HCT116 (cell line): ENCODE data around the gene GOLGA3.

ENCODE experiments used
- CTCF ChIP-seq, 3 experiments: fragments of 200-600 bp in 1 of 3; sonication (generic) in 1 of 3; IDR thresholded peaks in 2 of 3; conservative IDR thresholded peaks in 1 of 3; 2 replicates each; pipeline ENCODE4 v1.5.1; 2012 to 2017; ENCODE audit warnings: low read depth in 2 of 3, low read length in 2 of 3, antibody characterized with exemption in 1 of 3, borderline replicate concordance in 1 of 3, control low read depth in 1 of 3, mild to moderate bottlenecking in 1 of 3, mixed read lengths in 1 of 3, mixed run types in 1 of 3, moderate library complexity in 1 of 3; ENCODE audit not compliant: insufficient read depth in 1 of 3
- EGR1 ChIP-seq: IDR thresholded peaks from 2 replicates; pipeline ENCODE4 v1.6.1; 2012; ENCODE audit warnings: low read depth
- REST ChIP-seq: IDR thresholded peaks from 2 replicates; pipeline ENCODE4 v1.6.1; 2012; ENCODE audit warnings: low read depth
- YY1 ChIP-seq: IDR thresholded peaks from 2 replicates; pipeline ENCODE4 v1.6.1; 2011; ENCODE audit warnings: low read length, low read depth, moderate library complexity, mild to moderate bottlenecking; ENCODE audit not compliant: insufficient replicate concordance; ENCODE audit errors: extremely low read depth

DNA sequence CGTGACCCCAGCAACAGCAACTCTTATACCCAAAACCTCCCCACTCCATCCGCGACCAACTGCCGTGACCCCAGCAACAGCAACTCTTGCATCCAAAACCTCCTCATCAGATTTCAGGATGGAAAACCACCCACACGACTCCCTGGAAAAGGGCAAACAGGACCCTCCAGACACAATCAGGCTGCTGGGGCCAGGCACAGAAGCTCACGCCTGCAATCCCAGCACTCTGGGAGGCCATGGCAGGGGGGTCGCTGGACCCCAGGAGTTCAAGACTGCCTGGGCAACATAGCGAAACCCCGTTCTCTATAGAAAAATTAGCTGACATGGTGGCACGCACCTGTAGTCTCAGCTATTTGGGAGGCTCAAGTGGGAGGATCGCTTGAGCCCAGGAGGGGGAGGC lies 98.3 kb downstream of the GOLGA3 start:
- TF ChIP-seq CTCF (IDR thresholded peaks at IDR 0.05 in 2 of 3, conservative IDR thresholded peaks at IDR 0.05 in 1 of 3; ENCODE audit: borderline replicate concordance in 1 of 3, insufficient read depth in 1 of 3, low read depth in 2 of 3, low read length in 2 of 3), result no peak
- TF ChIP-seq YY1, result no peak
- no peak for TF ChIP-seq REST
- no peak for TF ChIP-seq EGR1
